Stimulated activated CD4-positive, alpha-beta T cell treated with anti-CD3 and anti-CD28 coated beads, Interleukin-2, amount 100 ng/mL, for 48 hours (primary cell): Measurements from ENCODE around the gene MPG.
A peak's percentile ranks its signal among the peaks of the same experiment; 100 is the strongest.

ENCODE experiments used
- DNase-seq, 2 donors: peaks; one replicate each; pipeline ENCODE4 v3.0.0-alpha.2; 2020

Gene MPG

GRCh38 chr16:50769-51591 is 27.0 kb upstream of the MPG start:
- DNase-seq: no peak

DNA sequence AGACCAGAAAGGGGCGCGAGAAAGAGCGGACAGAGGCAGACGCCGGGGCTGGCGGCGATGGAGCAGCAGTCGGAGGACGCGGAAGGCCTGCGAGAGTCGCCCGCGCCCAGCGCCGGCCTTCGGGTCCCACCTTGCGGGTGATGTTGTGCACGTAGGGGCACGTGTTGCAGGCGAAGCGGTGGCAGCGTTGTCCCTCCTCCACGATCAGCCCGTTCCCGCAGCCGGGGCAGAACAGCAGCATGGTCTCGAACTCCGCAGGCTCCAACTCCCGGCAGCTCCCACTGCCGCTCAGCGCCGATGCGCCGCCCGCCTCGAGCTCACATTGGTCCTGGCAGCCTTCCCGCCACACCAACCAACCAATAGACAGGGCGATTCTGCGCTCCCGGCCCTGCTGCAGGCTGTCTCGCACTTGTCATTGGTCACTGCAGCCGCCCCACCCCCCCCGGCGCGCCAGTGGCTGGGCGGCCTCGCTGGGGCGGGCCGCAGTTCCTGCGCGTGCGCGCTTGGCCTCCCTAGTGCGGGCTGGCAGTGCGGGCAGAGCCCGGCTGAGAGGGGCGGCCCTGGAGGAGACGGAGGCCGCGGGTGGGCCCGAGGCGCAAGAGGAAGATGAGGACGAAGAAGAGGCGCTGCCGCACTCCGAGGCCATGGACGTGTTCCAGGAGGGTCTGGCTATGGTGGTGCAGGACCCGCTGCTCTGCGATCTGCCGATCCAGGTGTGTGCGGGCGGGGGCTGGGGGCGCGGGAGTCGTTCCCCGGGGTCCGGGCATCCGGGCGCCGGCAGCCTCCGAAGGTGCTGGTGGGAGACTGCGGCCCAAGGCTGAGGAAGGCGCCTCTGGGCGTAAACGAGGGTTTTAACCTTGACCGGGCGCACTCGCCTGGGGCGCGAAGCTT is 24.4 kb upstream of the MPG start, which contains the start of the genes POLR3K and SNRNP25:
TSS of gene POLR3K (minus strand) at position 263 of the 891 bp plus-strand sequence. CDS start at position 241, 22 bp downstream.
TSS of gene SNRNP25 (plus strand) at position 483 of the 891 bp plus-strand sequence. CDS start at position 672, 189 bp downstream.
- DNase-seq: peak; percentile 93 to 96

DNA sequence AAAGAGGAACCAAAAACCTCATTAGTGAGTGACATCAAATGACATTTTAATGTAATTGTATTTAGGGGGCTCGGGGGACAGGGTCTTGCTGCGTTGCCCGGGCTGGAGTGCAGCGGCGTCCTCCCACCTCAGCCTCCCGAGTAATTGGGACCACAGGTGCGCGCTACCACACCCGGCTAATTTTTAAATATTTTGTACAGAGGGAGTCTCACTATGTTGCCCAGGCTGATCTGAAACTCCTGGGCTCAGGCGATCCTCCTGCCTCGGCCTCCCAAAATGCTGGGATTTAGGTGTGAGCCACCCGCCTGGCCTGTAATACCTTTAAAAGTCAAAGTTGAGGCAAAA is 23.8 kb upstream of the MPG start:
- DNase-seq: no peak

DNA sequence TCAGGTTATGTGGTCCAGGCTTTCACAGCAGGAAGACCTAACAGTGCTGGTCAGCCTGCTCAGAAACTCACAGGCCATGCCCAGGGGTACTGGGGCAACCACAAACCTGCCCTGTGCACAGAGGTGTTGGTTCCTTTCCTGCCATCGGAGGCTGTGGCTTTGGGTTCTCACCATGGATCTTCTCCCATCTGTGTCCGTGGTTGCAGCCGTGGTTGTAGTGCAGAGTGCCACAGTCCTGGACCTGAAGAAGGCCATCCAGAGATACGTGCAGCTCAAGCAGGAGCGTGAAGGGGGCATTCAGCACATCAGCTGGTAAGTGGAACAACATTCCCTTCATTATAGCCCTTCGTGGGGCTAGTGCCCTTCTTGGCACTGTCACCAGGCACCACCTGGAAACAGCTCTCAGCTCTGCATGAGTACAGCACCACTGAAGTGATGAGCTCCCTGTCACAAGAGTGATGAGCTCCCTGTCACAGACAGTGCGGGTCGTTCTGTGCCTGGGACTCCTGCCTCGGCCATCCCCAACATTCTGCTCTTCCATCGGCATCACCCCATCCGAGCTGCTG is 22.4 kb upstream of the MPG start:
- DNase-seq: no peak

DNA sequence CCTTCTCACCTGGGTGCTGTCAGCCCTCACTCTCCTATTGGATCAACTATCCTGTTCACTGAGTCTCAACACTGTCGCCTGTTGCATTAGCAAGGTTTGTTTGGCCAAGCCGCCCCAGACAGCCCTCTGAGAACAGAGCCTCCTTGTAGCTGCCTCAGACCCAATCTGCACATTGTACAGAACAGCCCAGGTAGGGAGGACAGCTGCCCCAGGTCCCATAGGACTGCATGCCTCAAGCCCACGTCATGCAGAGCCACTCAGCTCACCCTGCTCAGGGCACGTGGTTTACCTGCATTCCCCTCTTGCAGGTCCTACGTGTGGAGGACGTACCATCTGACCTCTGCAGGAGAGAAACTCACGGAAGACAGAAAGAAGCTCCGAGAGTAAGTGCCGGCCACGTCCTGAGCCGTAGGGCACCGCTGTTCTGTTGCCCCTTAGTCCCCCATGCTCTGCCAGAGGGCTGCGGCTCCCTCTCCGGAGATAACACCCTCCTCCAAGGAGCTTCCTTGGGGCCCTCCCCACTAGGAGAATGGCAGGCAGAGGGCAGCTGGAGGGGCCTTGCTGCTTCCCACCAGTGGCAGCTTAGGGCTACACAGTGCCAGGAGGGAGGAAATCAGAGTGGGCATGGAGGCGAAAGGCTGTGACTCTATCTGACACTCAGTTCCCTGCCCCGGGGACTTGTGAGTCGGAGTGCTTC is 21.6 kb upstream of the MPG start:
- no peak for DNase-seq

DNA sequence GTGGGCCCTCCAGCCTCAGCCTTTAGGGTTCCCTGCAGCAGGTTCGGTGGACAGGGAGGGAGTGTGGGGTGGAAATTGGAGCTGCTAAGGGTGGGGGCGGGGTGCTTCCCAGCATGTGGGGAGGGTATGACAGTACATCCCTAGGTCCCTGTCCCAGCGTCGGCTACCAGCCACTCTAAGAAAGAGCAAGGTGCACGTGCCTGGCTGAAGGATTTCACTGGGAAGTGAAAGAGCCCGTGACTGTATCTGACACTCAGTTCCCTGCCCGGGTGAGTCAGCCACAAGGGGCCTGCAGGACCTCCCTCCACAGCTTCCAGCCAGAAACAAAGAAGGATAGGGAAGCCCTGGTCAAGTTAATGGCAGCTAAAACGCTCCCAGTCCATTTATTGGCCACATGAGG is 20.3 kb upstream of the MPG start:
- DNase-seq: no peak

- no peak for DNase-seq
Measured at GRCh38 chr16:58491-59439, 19.3 kb upstream of the MPG start.

- no peak for DNase-seq
Measured at GRCh38 chr16:59440-60059, 18.5 kb upstream of the MPG start.

- DNase-seq: no peak
Measured at GRCh38 chr16:60166-60565, 17.9 kb upstream of the MPG start.

DNA sequence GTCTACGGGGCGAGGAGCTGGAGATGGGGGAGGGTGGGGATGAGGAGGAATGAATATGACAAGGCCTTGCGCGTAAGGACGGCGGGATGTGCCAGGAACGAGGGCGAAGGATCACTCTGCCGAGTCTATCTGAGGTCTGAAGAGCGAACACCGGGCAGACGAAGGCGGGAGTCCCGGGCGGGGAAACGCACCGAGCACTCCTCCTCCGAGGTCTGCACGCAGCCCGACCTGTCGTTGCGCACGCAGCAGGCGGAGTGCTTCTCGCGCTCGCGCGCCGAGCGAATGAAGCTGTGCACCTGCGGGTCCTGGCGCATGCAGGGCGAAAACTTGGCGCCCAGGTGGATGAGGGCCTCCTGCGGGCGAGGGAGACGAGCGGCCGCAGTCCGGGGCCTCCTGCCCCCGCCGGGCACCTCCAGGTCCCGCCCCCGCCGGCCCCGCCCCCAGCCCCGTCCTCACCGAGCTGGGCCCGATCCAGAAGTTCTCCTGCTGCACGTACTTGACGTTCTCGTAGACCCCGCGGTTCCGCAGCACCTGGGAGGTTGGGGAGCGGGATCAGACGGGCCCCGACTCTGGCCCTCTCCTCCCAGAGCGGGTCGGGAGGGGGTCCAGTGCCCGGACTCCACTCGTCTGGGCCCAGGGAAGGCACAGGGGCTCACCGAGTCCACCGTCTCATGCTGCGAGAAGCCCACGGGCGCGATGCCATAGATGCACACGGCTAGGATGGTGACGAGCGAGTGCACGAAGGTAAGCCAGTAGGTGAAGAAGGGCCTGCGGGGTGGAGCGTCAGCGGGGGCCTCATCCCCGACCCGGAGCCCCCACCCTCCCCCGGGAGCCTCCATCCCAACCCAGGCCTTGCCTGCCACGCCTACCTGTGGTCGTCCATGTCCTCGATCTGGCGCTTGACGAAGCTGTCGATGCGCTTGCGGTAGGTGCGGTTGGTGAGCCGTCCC is 16.8 kb upstream of the MPG start:
- no peak for DNase-seq

DNA sequence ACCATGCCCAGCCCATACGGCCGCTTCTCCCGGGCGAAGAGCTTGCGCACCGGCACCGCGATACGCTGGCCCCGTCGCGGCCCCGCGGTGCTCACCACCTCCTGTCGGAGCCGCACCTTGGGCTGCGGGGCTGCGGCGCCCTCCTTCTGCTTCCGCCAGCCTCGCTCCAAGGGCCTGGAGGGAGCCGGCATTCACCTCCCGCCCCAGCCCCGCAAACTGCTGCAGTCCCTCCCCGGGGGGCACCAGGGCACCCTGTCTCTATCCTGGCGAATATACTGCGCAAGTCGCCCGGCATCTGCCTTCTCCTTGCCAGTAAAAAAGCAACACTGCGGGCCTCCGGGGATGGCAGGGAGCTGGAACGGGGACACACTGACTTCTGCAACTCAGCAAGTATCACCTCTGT is 16.1 kb upstream of the MPG start:
- no peak for DNase-seq

GRCh38 chr16:62283-62967 is 15.6 kb upstream of the MPG start:
- DNase-seq: no peak

GRCh38 chr16:62968-63391 is 15.0 kb upstream of the MPG start:
- DNase-seq: no peak

DNA sequence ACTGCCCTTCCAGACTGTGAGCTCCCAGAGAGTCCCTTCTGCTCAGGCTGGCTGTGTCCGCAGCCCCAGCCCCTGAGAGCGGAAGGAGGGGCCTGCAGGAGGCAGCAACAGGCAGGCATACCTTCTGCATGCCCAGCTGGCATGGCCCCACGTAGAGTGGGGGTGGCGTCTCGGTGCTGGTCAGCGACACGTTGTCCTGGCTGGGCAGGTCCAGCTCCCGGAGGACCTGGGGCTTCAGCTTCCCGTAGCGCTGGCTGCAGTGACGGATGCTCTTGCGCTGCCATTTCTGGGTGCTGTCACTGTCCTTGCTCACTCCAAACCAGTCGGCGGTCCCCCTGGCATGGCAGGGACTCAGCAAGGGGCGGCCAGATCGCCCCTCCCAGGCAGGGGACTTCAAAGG is 14.6 kb upstream of the MPG start:
- no peak for DNase-seq

GRCh38 chr16:63998-64913 is 13.8 kb upstream of the MPG start:
- no peak for DNase-seq

- no peak for DNase-seq
Measured at GRCh38 chr16:64914-65255, 13.1 kb upstream of the MPG start.

DNA sequence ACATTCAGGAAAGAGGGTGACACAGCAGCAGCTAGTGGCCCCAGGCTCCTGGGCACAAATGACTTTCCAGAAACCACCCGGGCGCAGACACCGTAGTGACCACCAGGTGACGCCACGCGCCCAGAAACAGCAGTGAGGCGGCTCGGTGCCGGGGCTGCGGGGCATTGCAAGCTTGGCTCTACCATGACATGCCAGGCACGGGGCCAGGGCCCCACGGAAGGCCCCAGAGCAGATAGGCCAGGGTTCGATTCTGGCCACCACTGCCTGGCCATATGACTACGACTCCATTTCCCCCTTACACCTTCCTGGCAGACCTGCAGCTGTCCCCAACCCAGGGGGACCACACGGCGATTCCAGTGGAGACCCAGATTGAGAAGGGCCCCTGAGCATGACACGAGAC is 12.3 kb upstream of the MPG start:
- peak; percentile 82 to 93 for DNase-seq
